Mesenchymal stem cell (in vitro differentiated cells and primary cell): Measurements from ENCODE around the gene GTF3C1.
"Not testable (repeated sequence)": the region's sequence is repeated elsewhere in the genome, so short reads cannot be mapped to it uniquely, and the experiment has no call there.

Experiments
- DNase-seq: peaks from one replicate; pipeline ENCODE4 v3.0.0-alpha.2; 2013
- H2AFZ ChIP-seq: one replicate; pipeline ENCODE4 v1.6.1; 2013; ENCODE audit warnings: low read depth, mild to moderate bottlenecking, control low read depth, inconsistent platforms, low read length, moderate library complexity
- H2AK5ac ChIP-seq: 2 replicates; pipeline ENCODE4 v1.6.1; 2013; ENCODE audit warnings: low read length, moderate library complexity, mild to moderate bottlenecking, inconsistent platforms; ENCODE audit not compliant: severe bottlenecking
- H2BK120ac ChIP-seq: one replicate; pipeline ENCODE4 v1.6.1; 2013; ENCODE audit warnings: low read depth, mild to moderate bottlenecking, inconsistent platforms, low read length, moderate library complexity
- H2BK12ac ChIP-seq, 2 experiments: one replicate each; pipeline ENCODE4 v1.6.1; 2013; ENCODE audit warnings: inconsistent platforms in 2 of 2, low read length in 2 of 2, mild to moderate bottlenecking in 2 of 2, moderate library complexity in 2 of 2, control low read depth in 1 of 2
- H2BK15ac ChIP-seq: one replicate; pipeline ENCODE4 v1.6.1; 2013; ENCODE audit warnings: mild to moderate bottlenecking, low read depth, inconsistent platforms; ENCODE audit not compliant: poor library complexity, severe bottlenecking
- H2BK5ac ChIP-seq: 2 replicates; pipeline ENCODE4 v1.6.1; 2013; ENCODE audit warnings: low read depth, mild to moderate bottlenecking, low read length, control low read depth, inconsistent platforms; ENCODE audit not compliant: poor library complexity, severe bottlenecking
- H3K14ac ChIP-seq, 2 experiments: one replicate each; pipeline ENCODE4 v1.6.1; 2013; ENCODE audit warnings: inconsistent platforms in 2 of 2, low read length in 2 of 2, control low read depth in 1 of 2, mild to moderate bottlenecking in 1 of 2, moderate library complexity in 1 of 2
- H3K18ac ChIP-seq, 2 experiments: one replicate each; pipeline ENCODE4 v1.6.1; 2013; ENCODE audit warnings: inconsistent platforms in 2 of 2, low read length in 2 of 2, control low read depth in 1 of 2, low read depth in 1 of 2, mild to moderate bottlenecking in 1 of 2
- H3K23ac ChIP-seq, 2 experiments: one replicate each; pipeline ENCODE4 v1.6.1; 2013; ENCODE audit warnings: inconsistent platforms in 2 of 2, low read length in 2 of 2, mild to moderate bottlenecking in 2 of 2, moderate library complexity in 2 of 2, control low read depth in 1 of 2
- H3K27ac ChIP-seq: 2 replicates; pipeline ENCODE4 v1.5.1; 2013; ENCODE audit warnings: mild to moderate bottlenecking, moderate library complexity, low read length, control low read depth, inconsistent platforms; ENCODE audit not compliant: poor library complexity, severe bottlenecking
- H3K27me3 ChIP-seq, 2 experiments: 2 replicates each; pipeline versions ENCODE4 v1.6.1 to v1.7.0; 2013; ENCODE audit warnings: low read length in 2 of 2, mild to moderate bottlenecking in 2 of 2, moderate library complexity in 2 of 2, control low read depth in 1 of 2, inconsistent platforms in 1 of 2; ENCODE audit not compliant: control insufficient read depth in 1 of 2, insufficient read depth in 1 of 2
- H3K36me3 ChIP-seq, 2 experiments: 2 replicates each; pipeline versions ENCODE4 v1.6.1 to v1.7.0; 2013; ENCODE audit warnings: low read length in 2 of 2, control low read depth in 1 of 2, inconsistent platforms in 1 of 2, low read depth in 1 of 2, mild to moderate bottlenecking in 1 of 2; ENCODE audit not compliant: insufficient read depth in 2 of 2, control insufficient read depth in 1 of 2
- H3K4ac ChIP-seq, 2 experiments: one replicate each; pipeline ENCODE4 v1.6.1; 2013; ENCODE audit warnings: inconsistent platforms in 2 of 2, low read length in 2 of 2, mild to moderate bottlenecking in 2 of 2, moderate library complexity in 2 of 2, control low read depth in 1 of 2, low read depth in 1 of 2
- H3K4me1 ChIP-seq: 2 replicates; pipeline ENCODE4 v1.6.1; 2013; ENCODE audit warnings: low read depth, low read length, control low read depth; ENCODE audit not compliant: control insufficient read depth, insufficient read depth
- H3K4me2 ChIP-seq: 2 replicates; pipeline ENCODE4 v1.6.1; 2013; ENCODE audit warnings: low read length, mild to moderate bottlenecking, inconsistent platforms; ENCODE audit not compliant: poor library complexity, severe bottlenecking
- H3K4me3 ChIP-seq, 2 experiments: 2 replicates each; pipeline versions ENCODE4 v1.5.1 to v1.7.0; 2013; ENCODE audit warnings: low read length in 2 of 2, mild to moderate bottlenecking in 2 of 2, control low read depth in 1 of 2, low read depth in 1 of 2; ENCODE audit not compliant: insufficient read depth in 1 of 2
- H3K79me1 ChIP-seq: replicated peaks from 2 replicates; pipeline ENCODE4 v1.6.1; 2013; ENCODE audit warnings: mild to moderate bottlenecking, control low read depth, low read length, inconsistent platforms; ENCODE audit not compliant: poor library complexity, severe bottlenecking
- H3K9ac ChIP-seq: 2 replicates; pipeline ENCODE4 v1.7.0; 2013; ENCODE audit warnings: mild to moderate bottlenecking, low read length, moderate library complexity
- H3K9me3 ChIP-seq: 2 replicates; pipeline ENCODE4 v1.7.0; 2013; ENCODE audit warnings: mild to moderate bottlenecking, low read length; ENCODE audit not compliant: control insufficient read depth
- H4K8ac ChIP-seq: one replicate; pipeline ENCODE4 v1.6.1; 2013; ENCODE audit warnings: inconsistent platforms, mild to moderate bottlenecking, low read length, moderate library complexity
- H4K91ac ChIP-seq: one replicate; pipeline ENCODE4 v1.6.1; 2013; ENCODE audit warnings: mild to moderate bottlenecking, low read length, inconsistent platforms
- WGBS: methylation state at CpG from one replicate; pipeline ENCODE4 v1.1.7; 2013; ENCODE audit warnings: mixed read lengths; 5-methylcytosine and 5-hydroxymethylcytosine counted together

Gene GTF3C1

DNA sequence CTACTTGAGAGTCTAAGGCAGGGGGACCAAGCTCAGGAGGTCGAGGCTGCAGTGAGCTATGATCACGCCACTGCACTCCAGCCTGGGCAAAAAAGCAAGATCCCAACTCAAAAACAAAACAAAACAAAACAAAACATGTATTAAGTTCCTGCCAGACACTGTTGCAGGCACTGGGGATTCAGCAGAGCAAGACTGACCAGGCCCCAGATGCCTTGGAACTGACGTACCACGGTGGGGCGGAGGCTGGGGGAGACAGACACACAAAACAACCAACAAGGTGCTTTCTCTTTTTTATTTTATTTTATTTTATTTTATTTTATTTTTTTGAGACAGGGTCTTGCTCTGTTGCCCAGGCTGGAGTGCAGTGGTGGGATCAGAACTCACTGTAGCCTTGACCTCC, 114.6 kb downstream of the GTF3C1 start:
- not testable (repeated sequence) for H2BK15ac ChIP-seq, H2BK5ac ChIP-seq, H3K14ac ChIP-seq, DNase-seq, H3K4ac ChIP-seq, H2AFZ ChIP-seq, H3K18ac ChIP-seq, H3K23ac ChIP-seq, H3K27ac ChIP-seq, H3K9ac ChIP-seq, H3K9me3 ChIP-seq, H4K8ac ChIP-seq, H2AK5ac ChIP-seq, H4K91ac ChIP-seq, H3K27me3 ChIP-seq, H2BK120ac ChIP-seq, H3K4me3 ChIP-seq, H3K36me3 ChIP-seq, H3K79me1 ChIP-seq, H3K4me2 ChIP-seq, H2BK12ac ChIP-seq
- peaks cover 12% of the 10 kb centered on the region for H3K4me1 ChIP-seq
- 77% methylated on average over 4 of the region's 5 CpGs for WGBS

DNA sequence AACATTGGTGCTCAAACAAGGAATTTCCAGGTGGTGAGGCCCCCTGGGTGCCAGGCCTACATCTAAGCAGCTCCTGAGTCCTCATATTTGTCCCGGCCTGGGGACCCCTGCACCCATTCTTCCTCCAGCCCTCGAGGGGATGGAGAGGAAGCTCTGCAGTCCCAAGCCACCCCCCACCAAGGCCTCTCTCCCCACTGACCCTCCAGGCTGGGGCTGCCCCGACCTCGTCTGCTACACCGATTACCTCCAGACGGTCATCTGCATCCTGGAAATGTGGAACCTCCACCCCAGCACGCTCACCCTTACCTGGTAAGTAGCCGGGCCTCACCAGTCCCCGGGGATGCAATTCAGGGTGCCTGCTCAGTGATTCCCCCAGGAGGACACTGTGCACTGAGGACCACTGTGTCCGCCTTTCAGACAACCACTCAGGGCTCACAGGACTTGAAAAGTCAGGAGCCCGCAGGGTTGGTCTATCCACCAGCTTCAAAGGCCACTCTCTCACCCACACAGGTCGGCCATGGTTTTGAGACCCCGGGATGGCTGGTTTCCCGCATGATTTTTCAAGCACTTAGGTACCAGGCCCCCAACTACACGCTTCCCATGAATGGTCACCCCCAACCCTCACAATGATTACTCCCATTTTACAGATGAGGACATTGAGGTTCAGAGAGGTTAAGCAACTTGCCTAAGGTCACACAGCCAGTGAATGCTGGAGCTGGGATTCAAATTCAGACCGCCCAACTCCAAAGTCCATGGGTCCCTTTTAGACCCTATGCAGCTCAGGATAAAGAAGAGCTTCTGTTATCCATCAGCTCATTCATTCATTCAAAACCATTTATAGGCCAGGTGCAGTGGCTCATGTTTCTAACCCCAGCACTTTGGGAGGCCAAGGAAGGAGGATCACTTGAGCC, 115.3 kb downstream of the GTF3C1 start:
- Histone ChIP-seq H3K4me3 (no peak overlapping the region), H3K14ac (no peak overlapping the region), H4K91ac (no peak overlapping the region), H3K9ac (no peak overlapping the region), H2BK12ac (no peak overlapping the region), H2BK5ac (no peak overlapping the region), H3K79me1 (no peaks in the 10 kb centered on the region), H3K4me1 (peaks cover 9% of the 10 kb centered on the region), H3K18ac (no peak overlapping the region), H3K4me2 (no peak overlapping the region), H4K8ac (no peak overlapping the region), H2BK15ac (no peak overlapping the region), H3K27ac (no peak overlapping the region), H2AFZ (no peak overlapping the region), H2BK120ac (no peak overlapping the region), H3K36me3 (no peaks in the 10 kb centered on the region), H3K27me3 (no peaks in the 10 kb centered on the region), H2AK5ac (no peak overlapping the region), H3K4ac (no peak overlapping the region), H3K23ac (no peak overlapping the region), H3K9me3 (no peaks in the 10 kb centered on the region)
- no peak for DNase-seq
- WGBS: 85% methylated on average over 16 of the region's 16 CpGs

DNA sequence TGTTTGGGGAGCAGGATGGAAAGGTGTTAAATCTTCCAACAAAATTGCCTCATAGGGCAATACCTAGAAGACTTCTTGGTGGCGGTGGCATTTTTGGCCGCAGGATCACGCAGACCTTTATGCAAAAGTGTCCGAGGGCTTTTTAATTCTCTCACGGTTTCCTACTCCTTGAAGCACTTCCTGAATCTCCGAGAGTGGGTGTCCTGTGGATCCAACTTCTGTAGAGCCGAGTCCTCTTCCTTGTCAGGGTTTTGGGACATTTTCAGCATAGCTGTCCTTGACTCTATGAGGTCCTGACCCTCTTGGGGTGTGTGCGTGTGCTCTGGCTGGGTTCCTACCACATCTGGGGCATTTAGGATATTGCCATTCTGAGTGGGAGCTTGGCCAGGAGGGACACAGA, 116.1 kb downstream of the GTF3C1 start:
- WGBS: 92% methylated on average over 8 of the region's 8 CpGs
- no peak for DNase-seq
- no peak overlapping the region for H3K9ac ChIP-seq
- no peak overlapping the region for H3K23ac ChIP-seq
- H3K79me1 ChIP-seq: no peaks in the 10 kb centered on the region
- no peak overlapping the region for H2AFZ ChIP-seq
- H3K4me1 ChIP-seq: peaks cover 8% of the 10 kb centered on the region
- H3K4me3 ChIP-seq: no peak overlapping the region
- H2BK5ac ChIP-seq: no peak overlapping the region
- H3K27ac ChIP-seq: no peak overlapping the region
- no peak overlapping the region for H3K4me2 ChIP-seq
- no peak overlapping the region for H2AK5ac ChIP-seq
- no peak overlapping the region for H2BK120ac ChIP-seq
- no peak overlapping the region for H2BK12ac ChIP-seq
- no peak overlapping the region for H2BK15ac ChIP-seq
- H3K9me3 ChIP-seq: no peaks in the 10 kb centered on the region
- H3K18ac ChIP-seq: no peak overlapping the region
- no peak overlapping the region for H3K14ac ChIP-seq
- H3K27me3 ChIP-seq: no peaks in the 10 kb centered on the region
- no peaks in the 10 kb centered on the region for H3K36me3 ChIP-seq
- no peak overlapping the region for H4K8ac ChIP-seq
- H4K91ac ChIP-seq: no peak overlapping the region
- no peak overlapping the region for H3K4ac ChIP-seq

DNA sequence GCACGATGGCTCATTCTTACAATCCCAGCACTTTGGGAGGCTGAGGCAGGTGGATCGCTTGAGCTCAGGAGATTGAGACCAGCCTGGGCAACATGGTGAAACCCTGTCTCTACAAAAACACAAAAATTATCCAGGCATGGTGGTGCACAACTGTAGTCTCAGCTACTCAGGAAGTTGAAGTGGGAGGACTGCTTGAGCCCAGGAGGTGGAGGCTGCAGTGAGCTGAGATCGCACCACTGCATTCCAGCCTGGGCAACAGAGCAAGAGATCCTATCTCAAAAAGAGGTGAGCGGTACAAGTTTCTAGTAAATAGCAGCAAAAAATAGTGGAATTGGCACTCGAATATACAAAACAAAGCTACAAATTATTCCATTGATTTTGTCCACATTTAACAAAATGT, 116.5 kb downstream of the GTF3C1 start:
- WGBS: 96% methylated on average over 3 of the region's 5 CpGs

More for the DNA sequence above, 116.5 kb downstream of the GTF3C1 start:
- not testable (repeated sequence) for H2BK12ac ChIP-seq, H2BK120ac ChIP-seq, H3K14ac ChIP-seq, H3K4me2 ChIP-seq, H4K8ac ChIP-seq, H3K4ac ChIP-seq, H3K4me3 ChIP-seq, H3K27ac ChIP-seq, H3K18ac ChIP-seq, H2AFZ ChIP-seq, H3K4me1 ChIP-seq, H2AK5ac ChIP-seq, H3K79me1 ChIP-seq, H3K23ac ChIP-seq, H3K36me3 ChIP-seq, H2BK5ac ChIP-seq, DNase-seq, H3K9me3 ChIP-seq, H4K91ac ChIP-seq, H3K27me3 ChIP-seq, H2BK15ac ChIP-seq
- H3K9ac ChIP-seq: peak overlapping the region; percentile 76
